Measurements from ENCODE around the gene GBE1.

DNA sequence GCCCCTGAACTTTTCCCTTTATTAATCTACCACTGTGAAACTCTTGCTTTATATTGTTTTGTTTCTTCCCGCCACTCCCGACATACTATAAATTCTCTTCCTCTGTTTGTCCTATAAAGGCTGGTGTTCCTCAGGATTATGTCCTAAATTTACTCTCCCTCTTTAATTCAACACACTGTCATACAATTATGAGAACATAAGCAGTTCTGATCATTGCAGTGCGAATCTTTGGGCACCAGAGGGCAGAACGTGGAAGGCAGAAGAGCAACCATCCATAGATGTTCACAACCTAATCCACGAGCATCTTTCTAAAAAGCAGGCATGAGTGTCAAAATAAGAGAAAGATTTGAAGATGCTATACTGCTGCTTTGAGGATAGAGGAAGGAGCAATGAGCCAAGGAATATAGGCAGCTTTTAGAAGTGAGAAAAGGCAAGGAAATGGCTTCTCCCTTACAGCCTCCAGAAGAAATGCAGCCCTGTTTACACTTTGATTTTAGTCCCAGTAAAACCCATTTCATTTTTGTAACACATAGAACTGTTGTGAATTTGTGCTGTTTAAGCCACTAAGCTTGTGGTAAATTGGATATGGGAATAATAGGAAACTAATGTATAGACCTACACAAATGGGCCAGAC is 179.4 kb downstream of the GBE1 start:
- TF ChIP-seq, protein P1, sequence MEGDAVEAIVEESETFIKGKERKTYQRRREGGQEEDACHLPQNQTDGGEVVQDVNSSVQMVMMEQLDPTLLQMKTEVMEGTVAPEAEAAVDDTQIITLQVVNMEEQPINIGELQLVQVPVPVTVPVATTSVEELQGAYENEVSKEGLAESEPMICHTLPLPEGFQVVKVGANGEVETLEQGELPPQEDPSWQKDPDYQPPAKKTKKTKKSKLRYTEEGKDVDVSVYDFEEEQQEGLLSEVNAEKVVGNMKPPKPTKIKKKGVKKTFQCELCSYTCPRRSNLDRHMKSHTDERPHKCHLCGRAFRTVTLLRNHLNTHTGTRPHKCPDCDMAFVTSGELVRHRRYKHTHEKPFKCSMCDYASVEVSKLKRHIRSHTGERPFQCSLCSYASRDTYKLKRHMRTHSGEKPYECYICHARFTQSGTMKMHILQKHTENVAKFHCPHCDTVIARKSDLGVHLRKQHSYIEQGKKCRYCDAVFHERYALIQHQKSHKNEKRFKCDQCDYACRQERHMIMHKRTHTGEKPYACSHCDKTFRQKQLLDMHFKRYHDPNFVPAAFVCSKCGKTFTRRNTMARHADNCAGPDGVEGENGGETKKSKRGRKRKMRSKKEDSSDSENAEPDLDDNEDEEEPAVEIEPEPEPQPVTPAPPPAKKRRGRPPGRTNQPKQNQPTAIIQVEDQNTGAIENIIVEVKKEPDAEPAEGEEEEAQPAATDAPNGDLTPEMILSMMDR (IDR thresholded peaks at IDR 0.05 in 2 of 3, conservative IDR thresholded peaks at IDR 0.05 in 1 of 3; ENCODE audit: control insufficient read depth in 2 of 3, extremely low read depth in 1 of 3, insufficient read depth in 1 of 3, low read depth in 3 of 3, low read length in 3 of 3): peak; percentile 67 to 76 (median 75)
- TF ChIP-seq TARDBP (IDR thresholded peaks at IDR 0.05; ENCODE audit: borderline replicate concordance): no peak
